PC-3 (cell line): ENCODE results near the gene SLC27A4.

Source experiments
- CTCF ChIP-seq: fragments of 300-600 bp; sonication (generic); conservative IDR thresholded peaks from 2 replicates; pipeline ENCODE4 v1.5.1; 2017; ENCODE audit warnings: antibody characterized with exemption, low read depth, mild to moderate bottlenecking, low read length
- EZH2 ChIP-seq: fragments of 300-600 bp; sonication (generic); IDR thresholded peaks from one replicate; pipeline ENCODE4 v1.6.1; 2017; ENCODE audit warnings: antibody characterized with exemption, mild to moderate bottlenecking, low read length; ENCODE audit not compliant: unreplicated experiment
- EZH2phosphoT487 ChIP-seq: fragments of 300-600 bp; sonication (generic); IDR thresholded peaks from 2 replicates; pipeline ENCODE4 v1.6.1; 2018; ENCODE audit warnings: mild to moderate bottlenecking, antibody characterized with exemption, low read length, borderline replicate concordance

GRCh38 chr9:128335914-128336313 lies 4.4 kb upstream of the SLC27A4 start:
- TF ChIP-seq CTCF (no peak), EZH2 (no peak), EZH2phosphoT487 (no peak)
